Duodenal mucosa (tissue), 2 donors: ENCODE measurements around the gene INPP5F.
"Not testable (repeated sequence)": the region's sequence is repeated elsewhere in the genome, so short reads cannot be mapped to it uniquely, and the experiment has no call there.

ENCODE experiments used
- H3K27ac ChIP-seq: one replicate; pipeline ENCODE4 v1.7.0; 2013; ENCODE audit warnings: low read depth, low read length
- H3K27me3 ChIP-seq, 2 donors: one replicate each; pipeline ENCODE4 v1.7.0; 2013; ENCODE audit warnings: low read length in 2 of 2, control low read depth in 1 of 2; ENCODE audit not compliant: insufficient read depth in 2 of 2, control insufficient read depth in 1 of 2
- H3K36me3 ChIP-seq, 2 donors: one replicate each; pipeline ENCODE4 v1.7.0; 2013; ENCODE audit warnings: low read length in 2 of 2, control low read depth in 1 of 2; ENCODE audit not compliant: insufficient read depth in 2 of 2, control insufficient read depth in 1 of 2
- H3K4me1 ChIP-seq, 2 donors: one replicate each; pipeline ENCODE4 v1.7.0; 2013; ENCODE audit warnings: low read length in 2 of 2, control low read depth in 1 of 2; ENCODE audit not compliant: insufficient read depth in 2 of 2, control insufficient read depth in 1 of 2
- H3K4me3 ChIP-seq, 2 donors: one replicate each; pipeline ENCODE4 v1.7.0; 2013; ENCODE audit warnings: low read length in 2 of 2, low read depth in 1 of 2
- H3K9ac ChIP-seq, 2 donors: one replicate each; pipeline ENCODE4 v1.7.0; 2013; ENCODE audit warnings: low read length in 2 of 2, low read depth in 1 of 2
- H3K9me3 ChIP-seq, 2 donors: one replicate each; pipeline ENCODE4 v1.7.0; 2013; ENCODE audit warnings: low read length in 2 of 2, control low read depth in 1 of 2; ENCODE audit not compliant: control insufficient read depth in 1 of 2

The INPP5F gene

DNA sequence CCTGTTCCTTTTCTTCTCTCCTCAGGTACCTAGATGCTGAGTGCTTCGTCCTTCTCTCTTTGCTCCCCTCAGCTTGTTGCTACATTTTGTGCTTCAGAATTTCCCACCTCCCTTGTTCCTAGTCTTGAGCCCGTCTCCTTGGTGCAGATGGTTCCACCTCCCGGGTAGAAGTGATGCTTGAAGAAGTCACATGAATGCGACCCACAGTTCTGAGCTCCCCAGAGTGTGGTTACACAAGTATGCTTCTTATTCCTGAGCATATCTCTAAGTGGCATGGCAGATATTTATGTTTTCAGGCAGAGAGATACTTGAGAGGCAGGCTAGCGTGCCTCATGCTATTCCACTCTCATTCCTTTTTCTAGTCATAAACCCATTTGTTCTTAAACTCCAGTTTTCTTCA, 34.0 kb downstream of the INPP5F start:
- Histone ChIP-seq H3K27ac (no peak overlapping the region), H3K4me3 (no peak overlapping the region), H3K9ac (no peak overlapping the region), H3K36me3 (no peaks in the 10 kb centered on the region), H3K27me3 (no peaks in the 10 kb centered on the region), H3K4me1 (peaks cover 7 to 9% of the 10 kb centered on the region in 2 donors), H3K9me3 (no peaks in the 10 kb centered on the region)

DNA sequence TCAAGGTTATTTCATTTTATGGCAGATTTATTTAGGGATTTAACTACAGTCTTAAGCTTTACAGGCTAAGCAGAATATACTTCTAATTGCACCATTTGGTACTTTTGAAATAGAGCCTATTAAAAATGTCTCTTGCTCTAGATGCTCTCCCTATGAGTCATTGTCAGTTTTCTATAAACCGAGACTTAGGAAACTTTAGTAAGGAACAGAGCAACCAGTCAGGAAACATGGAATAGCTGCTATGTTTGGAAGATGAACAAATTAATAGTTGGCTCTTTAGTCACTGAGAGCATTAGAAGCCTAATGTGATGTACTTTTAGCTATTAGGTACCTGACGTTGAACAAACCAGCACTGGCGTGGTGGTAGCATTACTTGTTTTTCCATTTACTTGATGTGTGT, 35.3 kb downstream of the INPP5F start:
- H3K9ac ChIP-seq = no peak overlapping the region
- H3K4me3 ChIP-seq = no peak overlapping the region
- H3K27ac ChIP-seq = no peak overlapping the region
- H3K4me1 ChIP-seq = peaks cover 7 to 9% of the 10 kb centered on the region in 2 donors
- H3K27me3 ChIP-seq = no peaks in the 10 kb centered on the region
- H3K9me3 ChIP-seq = no peaks in the 10 kb centered on the region
- H3K36me3 ChIP-seq = no peaks in the 10 kb centered on the region

DNA sequence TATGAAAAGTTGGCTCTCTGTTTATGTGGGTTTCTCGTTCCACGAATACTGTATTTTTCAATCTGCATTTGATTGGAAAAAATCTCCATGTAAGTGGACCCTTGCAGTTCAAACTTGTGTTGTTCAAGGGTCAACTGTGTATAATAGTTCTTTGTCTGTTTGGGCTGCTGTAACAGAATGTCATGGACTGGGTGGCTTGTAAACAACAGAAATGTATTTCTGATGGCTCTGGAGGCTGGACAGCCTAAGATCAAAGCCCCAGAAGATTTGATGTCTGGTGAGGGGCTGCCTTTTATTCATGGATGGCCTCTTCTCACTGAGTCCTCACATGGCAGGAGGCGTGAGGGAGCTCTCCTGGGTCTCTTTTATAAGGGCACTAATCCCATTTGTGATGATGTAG, 36.2 kb downstream of the INPP5F start:
- Histone ChIP-seq H3K9ac (no peak overlapping the region), H3K4me3 (no peak overlapping the region), H3K9me3 (no peaks in the 10 kb centered on the region), H3K4me1 (peaks cover 7 to 9% of the 10 kb centered on the region in 2 donors), H3K27me3 (no peaks in the 10 kb centered on the region), H3K27ac (no peak overlapping the region), H3K36me3 (no peaks in the 10 kb centered on the region)

DNA sequence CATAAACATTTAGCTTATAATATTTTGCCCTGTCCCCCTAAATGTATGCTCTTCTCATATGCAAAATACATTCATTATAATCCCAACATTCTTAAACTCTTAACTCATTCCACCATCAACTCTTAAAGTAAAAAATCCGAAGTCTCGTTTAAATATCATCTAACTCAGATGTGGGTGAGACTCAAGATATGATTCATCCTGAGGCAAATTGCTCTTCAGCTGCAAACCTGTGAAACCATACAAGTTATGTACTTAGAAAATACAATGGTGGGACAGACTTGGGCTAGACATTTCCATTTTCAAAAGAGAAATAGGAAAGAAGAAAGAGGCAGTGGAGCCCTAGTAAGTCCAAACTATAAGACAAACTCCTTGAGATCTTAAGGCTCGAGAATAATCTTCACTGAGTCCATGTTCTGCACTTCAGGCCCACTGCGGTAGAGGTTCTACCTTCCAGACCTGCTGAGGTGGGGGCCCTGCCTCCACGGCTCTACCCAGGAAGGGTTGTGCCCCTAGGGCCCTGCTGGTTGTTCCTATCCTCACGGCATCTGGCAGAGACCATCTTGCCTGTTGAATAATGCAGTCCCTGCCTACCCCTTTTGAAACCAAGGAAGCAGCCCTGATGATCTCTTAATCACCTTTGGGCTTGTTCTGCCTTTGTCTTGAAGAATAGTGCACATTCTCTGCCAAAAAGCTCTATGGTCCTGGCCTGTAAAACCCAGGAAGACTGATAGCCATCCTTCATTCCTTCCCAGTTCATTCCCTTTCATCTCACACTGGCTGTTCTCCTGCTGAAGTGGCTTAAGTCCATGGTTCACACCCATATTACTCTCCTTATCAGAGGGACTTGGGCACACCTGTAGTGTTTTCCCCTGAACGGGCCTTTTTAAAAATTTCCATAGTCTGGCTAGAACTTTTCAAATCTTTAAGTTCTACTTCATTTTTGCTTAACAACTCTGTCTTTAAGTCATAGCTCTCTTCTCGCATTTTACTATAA, 37.3 kb downstream of the INPP5F start:
- no peak overlapping the region for H3K27ac ChIP-seq
- peaks cover 7 to 12% of the 10 kb centered on the region in 2 donors for H3K4me1 ChIP-seq
- H3K27me3 ChIP-seq = no peaks in the 10 kb centered on the region
- H3K9me3 ChIP-seq = no peaks in the 10 kb centered on the region
- H3K4me3 ChIP-seq = no peak overlapping the region
- H3K9ac ChIP-seq = no peak overlapping the region
- no peaks in the 10 kb centered on the region for H3K36me3 ChIP-seq

DNA sequence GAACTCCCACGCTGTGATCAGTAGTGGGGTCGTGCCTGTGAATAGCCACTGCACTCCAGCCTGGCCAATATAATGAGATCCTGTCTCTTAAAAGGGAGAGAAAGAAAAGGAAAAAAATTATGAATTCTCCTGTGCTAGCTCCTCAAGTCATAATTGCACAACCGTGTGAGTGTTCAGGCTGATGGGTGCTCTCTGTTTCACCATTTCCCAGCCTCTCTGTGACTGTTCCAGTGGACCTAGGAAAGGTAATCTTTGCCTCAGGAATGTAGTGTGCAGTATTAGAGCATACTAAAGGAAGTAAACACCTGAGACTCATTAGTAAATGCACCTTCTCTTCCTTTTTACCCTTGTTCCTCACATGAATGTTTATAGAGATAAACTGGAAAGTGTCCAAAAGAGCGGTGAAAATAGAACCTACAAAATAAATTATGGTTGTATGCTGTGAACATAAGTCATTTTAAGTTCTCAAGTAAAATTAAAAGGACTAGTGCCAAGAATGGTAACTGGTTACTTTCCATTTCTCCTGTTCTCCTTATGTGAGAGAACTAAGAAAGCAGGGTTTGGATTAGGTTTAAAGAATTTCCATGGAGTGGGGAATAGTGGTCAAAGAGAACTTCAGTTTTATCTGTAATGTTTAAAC, 42.7 kb downstream of the INPP5F start:
- peaks cover 1 to 9% of the 10 kb centered on the region in 2 donors for H3K4me1 ChIP-seq
- no peak overlapping the region for H3K27ac ChIP-seq
- no peaks in the 10 kb centered on the region for H3K9me3 ChIP-seq
- no peaks in the 10 kb centered on the region for H3K27me3 ChIP-seq
- no peak overlapping the region for H3K4me3 ChIP-seq
- H3K36me3 ChIP-seq = no peaks in the 10 kb centered on the region
- no peak overlapping the region for H3K9ac ChIP-seq

DNA sequence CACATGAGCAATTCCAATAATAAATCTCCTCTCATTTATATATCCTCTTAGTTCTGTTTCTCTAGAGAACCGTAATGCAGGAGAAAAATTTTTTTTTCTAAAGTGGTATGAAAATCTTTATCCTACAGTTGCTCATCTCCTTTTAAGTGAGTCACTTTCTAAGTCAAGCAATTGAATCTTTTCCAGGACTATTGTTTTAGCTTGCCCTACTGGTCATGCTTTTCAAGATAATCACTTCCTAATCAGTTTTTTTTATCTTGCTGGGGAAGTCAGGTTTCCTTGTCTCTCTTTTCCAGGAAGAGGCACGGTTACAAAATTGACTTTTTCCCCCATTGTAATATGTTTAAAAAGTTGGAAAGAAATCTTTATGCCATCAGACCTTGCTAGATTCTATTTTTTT, 44.0 kb downstream of the INPP5F start:
- Histone ChIP-seq H3K9ac (no peak overlapping the region), H3K36me3 (no peaks in the 10 kb centered on the region), H3K4me3 (no peak overlapping the region), H3K4me1 (peaks cover 0 to 9% of the 10 kb centered on the region in 2 donors), H3K27me3 (no peaks in the 10 kb centered on the region), H3K9me3 (no peaks in the 10 kb centered on the region), H3K27ac (no peak overlapping the region)

DNA sequence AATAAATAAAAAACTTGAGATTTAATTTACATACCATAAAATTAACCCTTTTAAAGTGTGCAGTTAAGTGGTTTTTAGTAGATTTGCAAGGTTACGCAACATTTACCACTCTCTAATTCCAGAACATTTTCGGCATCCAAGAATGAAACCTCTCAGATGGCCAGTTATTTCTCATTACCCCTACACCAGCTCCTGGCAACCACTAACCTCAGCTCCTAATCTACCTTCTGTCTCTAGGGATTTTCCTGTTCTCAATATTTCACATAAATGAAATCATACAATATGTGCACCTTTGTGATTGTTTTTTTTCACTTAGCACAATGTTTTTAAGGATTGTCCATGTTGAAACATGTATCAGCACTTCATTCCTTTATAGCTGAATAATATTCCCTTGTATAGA, 45.1 kb downstream of the INPP5F start:
- Histone ChIP-seq H3K4me3 (no peak overlapping the region), H3K9me3 (no peaks in the 10 kb centered on the region), H3K36me3 (no peaks in the 10 kb centered on the region), H3K9ac (no peak overlapping the region), H3K27me3 (no peaks in the 10 kb centered on the region), H3K4me1 (peaks cover 0 to 9% of the 10 kb centered on the region in 2 donors), H3K27ac (no peak overlapping the region)

DNA sequence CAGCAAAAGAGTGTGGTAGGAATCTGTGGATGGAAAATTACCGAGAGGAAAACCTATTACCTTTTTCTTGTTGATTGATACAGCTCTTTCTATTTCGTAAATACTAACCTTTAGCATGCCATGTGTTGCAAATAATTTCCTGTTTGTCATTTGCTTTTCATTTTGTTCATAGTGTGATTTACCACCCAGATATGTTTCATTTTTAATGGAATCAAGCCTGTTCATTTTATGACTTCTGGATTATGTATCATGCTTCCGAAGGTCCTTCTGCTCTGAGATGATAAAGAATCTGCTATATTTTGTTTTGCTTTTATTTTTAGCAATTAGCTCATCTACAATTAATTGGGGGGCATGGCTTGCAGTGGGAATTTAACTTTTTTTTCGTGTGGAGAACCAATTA, 46.5 kb downstream of the INPP5F start:
- Histone ChIP-seq H3K9ac (no peak overlapping the region), H3K4me3 (no peak overlapping the region), H3K9me3 (no peaks in the 10 kb centered on the region), H3K4me1 (peaks cover 0 to 9% of the 10 kb centered on the region in 2 donors), H3K27me3 (no peaks in the 10 kb centered on the region), H3K36me3 (no peaks in the 10 kb centered on the region), H3K27ac (no peak overlapping the region)

DNA sequence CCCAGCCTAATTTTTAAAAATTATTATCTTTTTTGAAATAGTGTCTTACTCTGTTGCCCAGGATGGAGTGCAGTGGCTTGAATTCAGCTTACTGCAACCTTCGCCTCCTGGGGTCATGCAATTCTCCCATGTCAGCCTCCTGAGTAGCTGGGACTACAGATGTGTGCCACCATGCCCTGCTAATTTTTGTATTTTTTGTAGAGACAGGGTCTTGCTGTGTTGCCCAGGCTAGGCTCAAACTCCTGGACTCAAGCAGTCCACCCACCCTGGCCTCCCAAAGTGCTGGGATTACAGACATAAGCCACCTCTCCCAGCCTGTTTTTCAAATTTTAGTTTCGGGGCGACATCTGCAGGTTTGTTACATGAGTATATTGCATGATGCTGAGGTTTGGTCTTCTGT, 47.2 kb downstream of the INPP5F start:
- H3K27me3 ChIP-seq, H3K27ac ChIP-seq, H3K9ac ChIP-seq, H3K4me1 ChIP-seq, H3K4me3 ChIP-seq, H3K36me3 ChIP-seq, H3K9me3 ChIP-seq: not testable (repeated sequence)

DNA sequence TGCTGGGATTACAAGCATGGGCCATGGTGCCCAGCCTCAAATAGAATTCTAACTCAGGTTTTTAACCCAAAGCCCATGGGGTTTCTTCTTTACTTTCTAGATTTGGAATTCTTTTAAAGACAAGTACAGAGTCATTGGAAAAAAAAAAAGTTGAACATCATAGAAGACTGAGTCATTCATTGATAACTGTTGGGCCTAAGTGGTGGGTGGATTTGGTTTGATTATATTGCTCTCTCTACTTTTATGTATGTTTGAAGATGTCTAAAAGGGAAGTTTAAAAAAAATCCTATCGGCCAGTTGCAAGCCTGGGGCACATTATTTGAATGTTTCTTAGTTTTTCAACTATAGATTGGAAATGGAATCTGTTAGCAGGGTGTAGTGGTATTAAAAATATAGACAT, 49.7 kb downstream of the INPP5F start:
- no peak overlapping the region for H3K27ac ChIP-seq
- H3K36me3 ChIP-seq = no peaks in the 10 kb centered on the region

More for the DNA sequence above, 49.7 kb downstream of the INPP5F start:
- no peak overlapping the region for H3K9ac ChIP-seq
- H3K9me3 ChIP-seq = no peaks in the 10 kb centered on the region
- H3K4me3 ChIP-seq = no peak overlapping the region
- no peaks in the 10 kb centered on the region for H3K27me3 ChIP-seq
- H3K4me1 ChIP-seq = no peaks in the 10 kb centered on the region
